Hepatocyte (in vitro differentiated cells): ENCODE data around the gene EFNB3. TPM values are rescaled to one million over a fixed set of nuclear protein-coding genes. Genes with fewer than 3 reads are reported as not detected.

Experiments used
- DNase-seq: peaks from one replicate; pipeline ENCODE4 v3.0.0-alpha.2; 2016; ENCODE audit warnings: low spot score
- H2AFZ ChIP-seq: fragments of 200-600 bp; sonication (generic); 2 replicates; pipeline ENCODE4 v1.6.0; 2016; ENCODE audit warnings: antibody characterized with exemption, mild to moderate bottlenecking
- H3K27ac ChIP-seq: fragments of 200-600 bp; sonication (generic); 2 replicates; pipeline ENCODE4 v1.5.1; 2016; ENCODE audit warnings: mild to moderate bottlenecking
- H3K27me3 ChIP-seq: fragments of 200-600 bp; sonication (generic); 2 replicates; pipeline ENCODE4 v1.6.1; 2016
- H3K36me3 ChIP-seq: fragments of 200-600 bp; sonication (generic); replicated peaks from 2 replicates; pipeline ENCODE4 v1.5.1; 2016; ENCODE audit warnings: low read depth; ENCODE audit not compliant: insufficient read depth
- H3K4me1 ChIP-seq: fragments of 200-600 bp; sonication (generic); 2 replicates; pipeline ENCODE4 v1.5.1; 2016; ENCODE audit warnings: mild to moderate bottlenecking, moderate library complexity; ENCODE audit not compliant: insufficient read depth
- H3K4me2 ChIP-seq: fragments of 200-600 bp; sonication (generic); 2 replicates; pipeline ENCODE4 v1.6.0; 2016
- H3K4me3 ChIP-seq: fragments of 200-600 bp; sonication (generic); 2 replicates; pipeline ENCODE4 v1.5.1; 2016; ENCODE audit warnings: mild to moderate bottlenecking
- H3K79me2 ChIP-seq: fragments of 200-600 bp; sonication (generic); 2 replicates; pipeline ENCODE4 v1.6.0; 2017; ENCODE audit warnings: mild to moderate bottlenecking
- H3K9me2 ChIP-seq: fragments of 200-600 bp; sonication (generic); replicated peaks from 2 replicates; pipeline ENCODE4 v1.6.0; 2017; ENCODE audit warnings: mild to moderate bottlenecking; ENCODE audit not compliant: insufficient read depth
- H3K9me3 ChIP-seq: fragments of 200-600 bp; sonication (generic); 2 replicates; pipeline ENCODE4 v1.5.1; 2016; ENCODE audit warnings: low read depth, mild to moderate bottlenecking
- H4K20me1 ChIP-seq: fragments of 200-600 bp; sonication (generic); 2 replicates; pipeline ENCODE4 v1.6.0; 2016; ENCODE audit warnings: mild to moderate bottlenecking; ENCODE audit not compliant: insufficient read depth, poor library complexity, severe bottlenecking
- EZH2 ChIP-seq: fragments of 200-600 bp; sonication (generic); IDR thresholded peaks from 2 replicates; pipeline ENCODE4 v1.6.1; 2016; ENCODE audit warnings: antibody characterized with exemption, mild to moderate bottlenecking, borderline replicate concordance
- EZH2phosphoT487 ChIP-seq: fragments of 200-600 bp; sonication (generic); IDR thresholded peaks from one replicate; pipeline ENCODE4 v1.6.1; 2018; ENCODE audit warnings: antibody characterized with exemption, mild to moderate bottlenecking, low read depth, moderate library complexity; ENCODE audit not compliant: unreplicated experiment, severe bottlenecking
- WGBS: methylation state at CpG from one replicate; pipeline ENCODE4 v1.1.6; 2016; ENCODE audit warnings: low lambda C conversion rate; ENCODE audit errors: missing lambda C conversion rate; 5-methylcytosine and 5-hydroxymethylcytosine counted together
- polyA plus RNA-seq: library from polyadenylated mRNA; unstranded; fragments of >200 nt; fragmentation: Nextera tagmentation; extraction: Ambion mirVana; gene quantifications from 2 replicates; pipeline ENCODE4 v1.2.1, GENCODE V29; 2016
- total RNA-seq: library from RNA; depleted of rRNA; stranded (reverse); fragments of >200 nt; gene quantifications from 2 replicates; pipeline ENCODE4 v1.2.3, GENCODE V29; 2014
- TF ChIP-seq, protein P1 (sequence below): fragments of 200-600 bp; sonication (generic); IDR thresholded peaks from 2 replicates; pipeline ENCODE4 v1.5.1; 2016; ENCODE audit warnings: antibody characterized with exemption, mild to moderate bottlenecking; ENCODE audit not compliant: poor library complexity

EFNB3 gene
- total and polyA plus RNA-seq, 2 experiments from 2014 or later, result 8.6 to 10.6 TPM

DNA sequence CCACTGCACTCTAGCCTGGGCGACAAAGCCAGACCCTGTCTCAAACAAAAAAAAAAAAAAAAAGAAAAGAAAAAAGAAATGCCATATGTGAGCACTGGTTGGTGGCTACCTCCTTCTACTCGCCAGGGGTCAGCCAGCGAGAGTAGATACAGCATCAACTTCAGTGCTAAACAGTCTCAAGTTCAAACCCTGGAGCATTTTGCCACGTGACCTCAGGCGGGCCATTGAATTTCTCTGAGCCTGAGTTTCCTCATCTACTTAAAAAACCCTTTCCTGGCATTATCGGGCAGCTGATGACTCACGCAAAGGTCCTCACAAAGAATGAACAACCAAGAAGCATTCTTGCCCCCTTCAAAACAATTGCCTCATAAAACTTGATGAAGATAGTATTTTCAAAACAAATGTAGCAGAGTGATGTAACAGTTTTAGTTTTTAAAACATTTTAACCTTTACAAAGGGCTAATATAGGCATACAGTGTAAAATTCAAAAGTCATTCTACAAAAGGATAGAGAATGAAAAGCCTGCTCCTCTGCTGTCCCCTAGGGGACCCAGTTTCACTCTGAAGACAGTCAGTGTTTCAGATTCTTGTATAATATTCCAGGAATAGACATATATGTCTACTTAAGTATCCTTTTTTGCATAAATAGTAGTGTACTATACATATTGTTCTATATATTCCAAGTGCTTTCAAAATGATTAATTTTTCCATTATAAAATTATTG lies 40.9 kb downstream of the EFNB3 start:
- Histone ChIP-seq H3K4me1 (peaks cover 24% of the 10 kb centered on the region), H3K4me2 (peak overlapping the region; percentile 2), H3K9me3 (no peaks in the 10 kb centered on the region), H3K27me3 (no peaks in the 10 kb centered on the region), H4K20me1 (no peaks in the 10 kb centered on the region), H3K4me3 (no peak overlapping the region), H3K36me3 (no peaks in the 10 kb centered on the region), H2AFZ (no peak overlapping the region), H3K27ac (peak overlapping the region; percentile 38), H3K9me2 (no peaks in the 10 kb centered on the region), H3K79me2 (no peaks in the 10 kb centered on the region)
- TF ChIP-seq EZH2, result no peak
- TF ChIP-seq EZH2phosphoT487, result no peak
- TF ChIP-seq, protein P1, sequence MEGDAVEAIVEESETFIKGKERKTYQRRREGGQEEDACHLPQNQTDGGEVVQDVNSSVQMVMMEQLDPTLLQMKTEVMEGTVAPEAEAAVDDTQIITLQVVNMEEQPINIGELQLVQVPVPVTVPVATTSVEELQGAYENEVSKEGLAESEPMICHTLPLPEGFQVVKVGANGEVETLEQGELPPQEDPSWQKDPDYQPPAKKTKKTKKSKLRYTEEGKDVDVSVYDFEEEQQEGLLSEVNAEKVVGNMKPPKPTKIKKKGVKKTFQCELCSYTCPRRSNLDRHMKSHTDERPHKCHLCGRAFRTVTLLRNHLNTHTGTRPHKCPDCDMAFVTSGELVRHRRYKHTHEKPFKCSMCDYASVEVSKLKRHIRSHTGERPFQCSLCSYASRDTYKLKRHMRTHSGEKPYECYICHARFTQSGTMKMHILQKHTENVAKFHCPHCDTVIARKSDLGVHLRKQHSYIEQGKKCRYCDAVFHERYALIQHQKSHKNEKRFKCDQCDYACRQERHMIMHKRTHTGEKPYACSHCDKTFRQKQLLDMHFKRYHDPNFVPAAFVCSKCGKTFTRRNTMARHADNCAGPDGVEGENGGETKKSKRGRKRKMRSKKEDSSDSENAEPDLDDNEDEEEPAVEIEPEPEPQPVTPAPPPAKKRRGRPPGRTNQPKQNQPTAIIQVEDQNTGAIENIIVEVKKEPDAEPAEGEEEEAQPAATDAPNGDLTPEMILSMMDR, result no peak
- peak; percentile 82 for DNase-seq
- WGBS, result 27% methylated on average over 7 of the region's 7 CpGs

DNA sequence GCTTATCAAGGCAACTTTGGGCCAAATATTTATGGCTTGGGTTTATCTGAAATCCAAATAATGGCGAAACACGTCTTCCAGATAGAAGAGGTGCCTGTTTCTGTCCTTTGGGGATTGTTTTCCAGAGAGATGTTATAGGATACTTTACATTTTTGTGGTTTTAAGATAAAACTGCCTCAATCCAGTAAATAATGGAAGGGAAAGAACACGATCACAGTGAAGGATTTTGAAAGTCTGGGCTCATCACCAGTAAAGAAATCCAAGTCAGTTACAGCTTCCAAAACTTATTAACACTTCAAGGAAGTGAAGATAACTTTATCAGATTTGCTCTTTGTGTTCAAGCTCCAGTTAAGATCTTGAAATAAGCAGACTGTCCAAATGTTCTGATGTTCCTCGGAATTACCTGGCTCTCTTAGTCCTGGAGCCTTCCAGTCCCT lies 42.7 kb downstream of the EFNB3 start:
- Histone ChIP-seq H3K27me3 (no peaks in the 10 kb centered on the region), H2AFZ (no peak overlapping the region), H3K9me3 (no peaks in the 10 kb centered on the region), H3K4me2 (peak overlapping the region; percentile 55), H3K36me3 (no peaks in the 10 kb centered on the region), H3K27ac (peak overlapping the region; percentile 81), H3K9me2 (no peaks in the 10 kb centered on the region), H3K4me1 (peaks cover 24% of the 10 kb centered on the region), H4K20me1 (no peaks in the 10 kb centered on the region), H3K79me2 (no peaks in the 10 kb centered on the region), H3K4me3 (no peak overlapping the region)
- WGBS, result under 1% methylated on average over 4 of the region's 4 CpGs
- DNase-seq, result no peak
- TF ChIP-seq EZH2phosphoT487 (no peak), EZH2 (no peak)
- TF ChIP-seq, protein P1, result no peak

DNA sequence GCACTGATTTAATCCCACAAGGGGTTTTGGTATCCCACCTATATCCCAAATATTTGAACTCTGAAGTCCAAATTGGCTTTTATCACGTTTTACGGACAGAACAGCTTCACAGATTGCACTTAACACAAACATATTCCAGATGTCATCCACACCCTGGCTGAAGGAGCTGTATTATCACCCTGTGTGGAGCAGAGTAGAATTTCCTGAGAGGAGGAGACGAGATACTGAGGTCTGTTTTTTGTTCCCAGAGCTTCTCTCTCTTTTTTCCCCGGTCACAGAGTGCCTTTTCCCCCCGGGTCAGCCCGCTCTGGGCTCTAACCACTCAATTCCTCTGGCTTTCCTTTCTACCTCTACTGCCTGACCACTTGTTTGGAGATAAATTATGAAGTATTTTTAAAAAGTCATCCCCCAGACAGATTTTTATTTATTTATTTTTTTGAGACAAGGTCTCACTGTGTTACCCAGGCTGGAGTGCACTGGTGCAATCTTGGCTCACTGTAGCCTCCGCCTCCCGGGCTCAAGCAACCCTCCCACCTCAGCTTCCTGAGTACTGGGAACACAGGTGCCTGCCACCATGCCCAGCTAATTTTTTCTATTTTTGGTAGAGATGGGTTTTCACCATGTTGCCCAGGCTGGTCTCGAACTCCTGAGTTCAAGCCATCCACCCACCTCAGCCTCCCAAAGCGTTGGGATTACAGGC lies 43.2 kb downstream of the EFNB3 start:
- Histone ChIP-seq H3K27me3 (no peaks in the 10 kb centered on the region), H3K9me3 (no peaks in the 10 kb centered on the region), H2AFZ (no peak overlapping the region), H3K4me3 (no peak overlapping the region), H3K79me2 (no peaks in the 10 kb centered on the region), H3K36me3 (no peaks in the 10 kb centered on the region), H3K4me1 (peaks cover 24% of the 10 kb centered on the region), H3K27ac (peak overlapping the region; percentile 81), H4K20me1 (no peaks in the 10 kb centered on the region), H3K9me2 (no peaks in the 10 kb centered on the region), H3K4me2 (peak overlapping the region; percentile 55)
- DNase-seq, result no peak
- TF ChIP-seq EZH2 (no peak), EZH2phosphoT487 (no peak)
- TF ChIP-seq, protein P1, result no peak
- 28% methylated on average over 10 of the region's 10 CpGs for WGBS
